Naive B cell (primary cell): ENCODE results near the gene CSTPP1. TPM values are rescaled to one million over a fixed set of nuclear protein-coding genes. Genes with fewer than 3 reads are reported as not detected.

Experiments used
- ATAC-seq, 2 donors: fragments of 150-1000 bp; cut with Tn5 transposase; 2 replicates each; pipeline ENCODE4 v1.10.0; 2021; ENCODE audit warnings: low read depth in 2 of 2, mild to moderate bottlenecking in 2 of 2, moderate library complexity in 2 of 2
- DNase-seq: peaks from one replicate; pipeline ENCODE4 v3.0.0; 2022
- H3K27ac Mint-ChIP-seq, 6 donors: one replicate each; pipeline ENCODE4 v1.8.0; 2020 to 2022; ENCODE audit warnings: mild to moderate bottlenecking in 6 of 6, mixed read lengths in 6 of 6, moderate library complexity in 5 of 6, inconsistent platforms in 2 of 6
- H3K27me3 Mint-ChIP-seq, 3 donors: one replicate each; pipeline ENCODE4 v1.8.0; 2021 to 2022; ENCODE audit warnings: mixed read lengths in 3 of 3, mild to moderate bottlenecking in 1 of 3
- H3K36me3 Mint-ChIP-seq, 2 donors: one replicate each; pipeline ENCODE4 v1.8.0; 2020 to 2022; ENCODE audit warnings: mixed read lengths in 2 of 2, inconsistent platforms in 1 of 2, mild to moderate bottlenecking in 1 of 2
- H3K4me1 Mint-ChIP-seq, 3 donors: one replicate each; pipeline ENCODE4 v1.8.0; 2020 to 2022; ENCODE audit warnings: mixed read lengths in 3 of 3, inconsistent platforms in 1 of 3, mild to moderate bottlenecking in 1 of 3, moderate library complexity in 1 of 3
- H3K4me3 Mint-ChIP-seq, 8 donors: one replicate each; pipeline ENCODE4 v1.8.0; 2020 to 2022; ENCODE audit warnings: mild to moderate bottlenecking in 8 of 8, mixed read lengths in 8 of 8, moderate library complexity in 8 of 8, inconsistent platforms in 2 of 8
- H3K9me3 Mint-ChIP-seq, 7 donors: one replicate each; pipeline ENCODE4 v1.8.0; 2020 to 2022; ENCODE audit warnings: mixed read lengths in 7 of 7, mild to moderate bottlenecking in 5 of 7, inconsistent platforms in 2 of 7, moderate library complexity in 1 of 7
- polyA plus RNA-seq, 6 donors: library from polyadenylated mRNA; unstranded; fragments of 300-500 nt; fragmentation: Illumina TruSeq; gene quantifications; one replicate each; pipeline ENCODE4 v1.2.3, GENCODE V29; 2021; ENCODE audit warnings: low read depth in 6 of 6

The CSTPP1 gene
- polyA plus RNA-seq: 10 to 100 TPM; 16.8 to 34.9 (median 18.7) TPM

GRCh38 chr11:46936138-46937110 is at the start of gene CSTPP1:
TSS of gene CSTPP1 (plus strand) at chr11:46936761. CDS start at chr11:46936806, 45 bp downstream.
- Mint-ChIP-seq H3K4me1 (peaks cover 10 to 19% (median 19%) of the 10 kb centered on the region in 3 donors), H3K27me3 (peaks cover 10 to 18% (median 15%) of the 10 kb centered on the region in 3 donors), H3K9me3 (peaks cover 0 to 2% (median 0%) of the 10 kb centered on the region in 7 donors), H3K27ac (peak within 1 kb of the TSS; percentile 84 to 96 (median 92)), H3K4me3 (peak within 1 kb of the TSS; percentile 82 to 98 (median 94)), H3K36me3 (no peaks in the 10 kb centered on the region)
- DNase-seq: peak; percentile 86
- peak; percentile 98 to 99 for ATAC-seq

DNA sequence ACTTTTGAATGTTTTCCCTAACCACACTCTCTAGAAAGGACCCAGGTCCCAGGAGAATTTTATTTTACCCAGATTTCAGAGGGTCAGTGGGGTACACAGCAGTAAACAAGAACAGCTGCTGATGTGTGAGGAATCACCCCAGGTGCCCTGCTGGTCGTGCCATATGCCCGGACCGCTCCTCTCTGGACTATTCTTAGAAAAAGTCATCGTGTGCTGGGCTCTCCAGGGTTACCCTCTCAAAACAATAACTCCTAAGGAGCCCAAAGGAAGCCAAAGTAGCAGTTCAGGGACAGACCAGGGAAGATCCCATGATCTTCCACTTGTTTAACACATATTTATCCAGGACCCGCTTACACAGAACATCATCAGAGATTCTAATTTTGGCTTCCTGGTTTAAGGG is 47.9 kb upstream of the CSTPP1 start:
- peaks cover 0 to 6% (median 0%) of the 10 kb centered on the region in 3 donors for H3K27me3 Mint-ChIP-seq
- no peak overlapping the region for H3K27ac Mint-ChIP-seq
- H3K9me3 Mint-ChIP-seq: peaks cover 0 to under 1% (median 0%) of the 10 kb centered on the region in 7 donors
- no peak overlapping the region for H3K4me3 Mint-ChIP-seq
- peaks cover 6 to 10% (median 7%) of the 10 kb centered on the region in 3 donors for H3K4me1 Mint-ChIP-seq
- no peak for DNase-seq
- ATAC-seq: no peak
- H3K36me3 Mint-ChIP-seq: no peaks in the 10 kb centered on the region

- DNase-seq (no peak), ATAC-seq (no peak)
- peak overlapping the region in 1 of 6 donors; percentile 12 for H3K27ac Mint-ChIP-seq
- no peaks in the 10 kb centered on the region for H3K9me3 Mint-ChIP-seq
- H3K4me1 Mint-ChIP-seq: peaks cover 6 to 10% (median 7%) of the 10 kb centered on the region in 3 donors
- peaks cover 0 to 6% (median 0%) of the 10 kb centered on the region in 3 donors for H3K27me3 Mint-ChIP-seq
- no peaks in the 10 kb centered on the region for H3K36me3 Mint-ChIP-seq
- H3K4me3 Mint-ChIP-seq: no peak overlapping the region
These were observed 47.3 kb upstream of the CSTPP1 start for GRCh38 chr11:46889251-46889650.

DNA sequence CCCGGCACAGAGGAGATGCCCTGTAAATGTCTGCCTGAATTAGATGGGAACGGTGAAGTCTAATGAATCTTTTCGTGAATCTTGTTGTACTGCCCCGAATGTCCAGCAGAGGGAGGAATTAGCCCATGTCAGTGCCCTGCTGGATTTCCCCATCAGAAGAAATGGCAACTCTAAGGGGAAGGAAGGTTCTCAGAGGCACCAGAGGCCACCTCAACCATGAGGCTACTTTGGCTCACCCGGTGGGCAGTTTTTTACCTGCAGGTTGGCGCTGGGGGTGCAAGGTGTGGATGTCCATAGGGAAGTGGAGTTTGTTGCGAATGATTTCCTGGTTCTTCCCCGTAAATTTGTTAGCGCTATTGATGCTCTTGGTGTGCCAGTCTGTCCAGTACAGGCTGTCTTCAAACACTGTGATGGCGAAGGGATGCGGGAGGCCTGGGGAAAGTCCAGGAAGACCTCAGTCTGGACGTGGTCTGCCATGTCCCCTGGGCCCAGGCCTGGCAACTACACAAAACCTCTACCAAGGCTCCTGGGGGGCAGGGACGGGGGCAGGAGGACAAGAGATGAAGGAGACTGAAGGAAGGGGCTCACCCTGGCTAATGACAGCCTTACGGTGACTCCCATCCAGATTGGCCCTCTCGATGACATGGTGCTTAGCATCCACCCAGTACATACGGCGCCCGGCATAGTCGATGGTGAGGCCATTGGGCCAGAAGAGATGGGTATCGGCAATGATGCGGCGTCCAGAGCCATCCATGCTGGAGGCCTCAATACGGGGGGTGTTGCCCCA is 46.7 kb upstream of the CSTPP1 start:
- no peak overlapping the region for H3K4me3 Mint-ChIP-seq
- peaks cover 0 to 6% (median 0%) of the 10 kb centered on the region in 3 donors for H3K27me3 Mint-ChIP-seq
- peaks cover 6 to 10% (median 7%) of the 10 kb centered on the region in 3 donors for H3K4me1 Mint-ChIP-seq
- no peaks in the 10 kb centered on the region for H3K36me3 Mint-ChIP-seq
- H3K9me3 Mint-ChIP-seq: no peaks in the 10 kb centered on the region
- DNase-seq (peak; percentile 67), ATAC-seq (peak; percentile 92 to 94)
- peak overlapping the region in 2 of 6 donors; percentile 38 to 69 for H3K27ac Mint-ChIP-seq

GRCh38 chr11:46890665-46891064 is 45.9 kb upstream of the CSTPP1 start:
- Mint-ChIP-seq H3K4me3 (no peak overlapping the region), H3K4me1 (peaks cover 6 to 10% (median 7%) of the 10 kb centered on the region in 3 donors), H3K9me3 (no peaks in the 10 kb centered on the region), H3K36me3 (no peaks in the 10 kb centered on the region), H3K27ac (no peak overlapping the region), H3K27me3 (peaks cover 0 to 6% (median 0%) of the 10 kb centered on the region in 3 donors)
- no peak for ATAC-seq
- DNase-seq: no peak

- DNase-seq (no peak), ATAC-seq (no peak)
- Mint-ChIP-seq H3K36me3 (no peaks in the 10 kb centered on the region), H3K4me3 (no peak overlapping the region), H3K9me3 (no peaks in the 10 kb centered on the region), H3K4me1 (peaks cover 7 to 10% (median 8%) of the 10 kb centered on the region in 3 donors), H3K27ac (no peak overlapping the region), H3K27me3 (peaks cover 0 to 6% (median 0%) of the 10 kb centered on the region in 3 donors)
These were observed 44.5 kb upstream of the CSTPP1 start for GRCh38 chr11:46892109-46892508.

DNA sequence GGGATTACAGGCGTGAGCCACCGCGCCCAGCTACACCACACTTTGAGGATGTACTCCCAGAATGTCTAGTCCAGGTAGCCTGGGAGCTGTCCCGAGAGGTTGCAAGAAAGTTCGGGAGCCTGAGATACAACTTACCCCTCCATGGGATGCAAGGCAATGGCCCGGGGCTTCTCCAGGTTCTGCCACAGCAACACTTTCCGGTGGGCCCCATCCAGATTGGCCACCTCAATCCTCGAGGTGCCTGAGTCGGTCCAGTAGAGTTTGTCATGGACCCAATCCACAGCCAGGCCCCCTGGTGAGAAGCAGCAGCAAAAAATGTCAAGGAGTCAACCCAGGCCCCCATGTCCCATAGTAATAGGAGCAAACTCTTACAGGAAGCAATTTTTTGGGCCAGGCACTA is 43.7 kb upstream of the CSTPP1 start:
- Mint-ChIP-seq H3K27me3 (peaks cover 0 to 6% (median 0%) of the 10 kb centered on the region in 3 donors), H3K9me3 (no peaks in the 10 kb centered on the region), H3K36me3 (no peaks in the 10 kb centered on the region), H3K4me3 (no peak overlapping the region), H3K4me1 (peaks cover 7 to 10% (median 8%) of the 10 kb centered on the region in 3 donors), H3K27ac (no peak overlapping the region)
- DNase-seq: no peak
- ATAC-seq: no peak

DNA sequence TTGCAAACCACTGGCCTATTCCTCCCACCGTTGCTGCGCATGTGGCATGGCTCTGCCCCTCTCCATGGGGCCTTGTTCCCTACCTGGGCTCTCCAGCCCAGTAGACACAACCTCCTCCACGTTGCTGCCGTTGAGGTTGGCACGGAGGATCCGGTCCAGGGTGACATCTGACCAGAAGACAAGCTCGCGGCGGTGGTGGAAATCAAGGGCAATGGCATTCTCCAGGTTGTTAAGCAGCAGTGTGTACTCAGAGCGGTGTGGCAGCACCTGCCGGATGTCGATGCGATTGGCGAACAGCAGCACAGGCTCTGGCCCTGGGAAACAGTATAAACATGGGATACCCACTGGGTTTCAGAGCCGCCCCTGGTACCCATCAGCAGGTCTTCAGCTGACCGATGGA is 42.1 kb upstream of the CSTPP1 start:
- H3K27me3 Mint-ChIP-seq: peaks cover 0 to under 1% (median 0%) of the 10 kb centered on the region in 3 donors
- no peaks in the 10 kb centered on the region for H3K36me3 Mint-ChIP-seq
- H3K4me3 Mint-ChIP-seq: no peak overlapping the region
- H3K4me1 Mint-ChIP-seq: peaks cover 4 to 8% (median 6%) of the 10 kb centered on the region in 3 donors
- ATAC-seq (no peak), DNase-seq (no peak)
- H3K9me3 Mint-ChIP-seq: peaks cover 0 to 3% (median 0%) of the 10 kb centered on the region in 7 donors
- peak overlapping the region in 2 of 6 donors; percentile 21 to 76 for H3K27ac Mint-ChIP-seq

GRCh38 chr11:46894961-46895360 is 41.6 kb upstream of the CSTPP1 start:
- Mint-ChIP-seq H3K27ac (peak overlapping the region in 1 of 6 donors; percentile 86), H3K27me3 (no peaks in the 10 kb centered on the region), H3K4me1 (peaks cover 0 to 3% (median 2%) of the 10 kb centered on the region in 3 donors), H3K36me3 (no peaks in the 10 kb centered on the region), H3K9me3 (peaks cover 0 to 3% (median 0%) of the 10 kb centered on the region in 7 donors), H3K4me3 (no peak overlapping the region)
- DNase-seq (no peak), ATAC-seq (no peak)

DNA sequence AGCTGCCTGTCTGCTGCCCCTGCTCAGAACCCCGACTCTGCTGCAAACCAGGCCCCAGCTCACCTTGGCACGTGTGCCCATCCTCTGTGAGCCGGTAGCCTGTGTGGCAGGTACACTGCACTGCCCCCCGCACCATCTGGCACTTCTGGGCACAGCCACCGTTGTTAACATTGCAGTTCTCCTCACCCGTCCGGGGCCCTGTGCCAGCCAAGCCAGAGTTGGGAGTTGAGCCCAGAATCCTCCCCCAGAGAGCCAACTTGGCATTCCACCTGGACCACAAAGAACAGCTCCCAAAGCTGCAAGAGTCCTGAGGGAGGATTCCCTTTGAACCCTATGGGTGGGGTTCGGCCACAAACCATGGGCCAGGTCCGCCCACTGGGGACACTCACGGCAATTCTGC is 40.7 kb upstream of the CSTPP1 start:
- no peak overlapping the region for H3K4me3 Mint-ChIP-seq
- no peaks in the 10 kb centered on the region for H3K27me3 Mint-ChIP-seq
- H3K36me3 Mint-ChIP-seq: no peaks in the 10 kb centered on the region
- H3K9me3 Mint-ChIP-seq: peaks cover 0 to 3% (median 0%) of the 10 kb centered on the region in 7 donors
- DNase-seq (no peak), ATAC-seq (no peak)
- peaks cover 0 to 2% (median 0%) of the 10 kb centered on the region in 3 donors for H3K4me1 Mint-ChIP-seq
- H3K27ac Mint-ChIP-seq: no peak overlapping the region

DNA sequence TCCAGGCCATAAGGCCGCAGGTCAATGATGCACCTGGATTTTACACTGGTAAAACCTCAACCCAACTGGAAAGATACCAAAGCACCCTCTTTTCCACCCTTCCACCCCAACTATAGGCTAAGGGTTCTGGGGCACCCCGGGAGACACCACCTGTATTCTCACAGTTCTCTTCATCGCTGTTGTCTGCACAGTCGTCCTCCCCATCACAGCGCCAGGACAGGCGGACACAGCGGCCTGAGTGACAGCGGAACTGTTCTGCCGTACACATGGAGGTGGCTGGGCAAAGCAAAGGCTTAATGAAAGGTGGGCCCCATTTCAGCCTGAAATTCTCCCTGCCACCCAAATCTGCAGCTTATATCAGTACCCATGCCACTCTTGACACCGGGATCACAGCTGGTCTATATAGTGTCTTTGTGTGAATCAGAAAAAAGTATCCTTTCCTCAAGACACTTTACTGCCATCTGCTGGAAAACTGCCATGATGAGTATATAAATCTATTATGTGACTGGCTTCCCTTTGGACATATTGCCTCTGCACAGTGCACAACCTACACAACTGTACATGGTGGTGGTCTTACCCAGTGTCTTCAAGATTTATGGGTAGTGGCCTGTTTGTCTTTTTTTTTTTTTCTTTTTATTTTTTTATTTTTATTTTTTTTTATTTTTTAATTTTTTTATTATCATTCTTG is 39.7 kb upstream of the CSTPP1 start:
- peaks cover 0 to 3% (median 0%) of the 10 kb centered on the region in 7 donors for H3K9me3 Mint-ChIP-seq
- H3K4me3 Mint-ChIP-seq: no peak overlapping the region
- no peak for DNase-seq
- no peaks in the 10 kb centered on the region for H3K36me3 Mint-ChIP-seq
- H3K27me3 Mint-ChIP-seq: no peaks in the 10 kb centered on the region
- H3K4me1 Mint-ChIP-seq: peaks cover 0 to 2% (median 0%) of the 10 kb centered on the region in 3 donors
- no peak overlapping the region for H3K27ac Mint-ChIP-seq
- no peak for ATAC-seq

DNA sequence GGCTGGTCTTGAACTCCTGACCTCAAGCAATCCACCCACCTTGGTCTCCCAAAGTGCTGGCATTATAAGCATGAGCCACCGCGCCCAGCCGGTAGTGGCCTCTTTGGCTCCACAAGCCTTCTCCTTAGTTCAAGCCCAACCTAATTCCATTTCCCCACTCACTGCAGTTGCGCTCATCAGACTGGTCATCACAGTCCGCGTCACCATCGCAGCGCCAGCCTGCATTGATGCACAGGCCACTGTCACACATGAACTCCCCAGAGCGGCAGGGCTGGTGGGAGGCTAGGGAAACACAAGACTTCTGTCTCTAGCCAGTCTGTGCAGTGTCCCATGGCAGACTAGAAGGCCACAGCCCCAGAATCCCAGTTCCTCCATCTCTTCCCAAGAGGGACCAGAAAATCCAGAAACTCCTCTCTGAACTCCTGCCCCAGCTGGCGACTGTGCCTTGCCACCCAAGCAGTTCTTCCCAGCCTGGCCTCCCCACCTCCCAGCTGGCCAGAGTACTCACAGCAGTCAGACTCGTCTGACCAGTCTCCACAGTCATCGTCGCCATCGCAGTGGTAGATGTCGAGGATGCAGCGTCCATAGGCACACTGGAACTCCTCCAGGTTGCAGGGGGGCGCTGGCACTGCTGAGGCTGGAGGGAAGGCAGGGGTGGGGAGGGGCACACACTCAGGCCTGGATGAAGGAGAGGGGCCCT is 38.0 kb upstream of the CSTPP1 start:
- DNase-seq: no peak
- Mint-ChIP-seq H3K36me3 (no peaks in the 10 kb centered on the region), H3K9me3 (peaks cover 0 to 3% (median 0%) of the 10 kb centered on the region in 7 donors), H3K27ac (no peak overlapping the region), H3K27me3 (no peaks in the 10 kb centered on the region), H3K4me1 (peaks cover 0 to 2% (median 0%) of the 10 kb centered on the region in 3 donors), H3K4me3 (no peak overlapping the region)
- no peak for ATAC-seq
